Breast epithelium (tissue), 4 donors: ENCODE measurements around the gene CLECL1. TPM values are rescaled to one million over a fixed set of nuclear protein-coding genes. Genes with fewer than 3 reads are reported as not detected.
"Not testable (repeated sequence)": the region's sequence is repeated elsewhere in the genome, so short reads cannot be mapped to it uniquely, and the experiment has no call there.

Experiments used
- DNase-seq, 2 donors: peaks; one replicate each; pipeline ENCODE4 v3.0.0-alpha.2; 2019; ENCODE audit warnings: low spot score in 2 of 2
- H3K27ac ChIP-seq, 2 donors: fragments of 200-600 bp; sonication (generic) in 1 of 2; one replicate each; pipeline ENCODE4 v1.5.1; 2016 to 2019; ENCODE audit warnings: mild to moderate bottlenecking in 1 of 2
- H3K27me3 ChIP-seq, 2 donors: fragments of 200-600 bp; sonication (generic) in 1 of 2; one replicate each; pipeline versions ENCODE4 v1.5.1 to v1.6.0; 2017 to 2019; ENCODE audit warnings: control low read depth in 1 of 2, mild to moderate bottlenecking in 1 of 2
- H3K36me3 ChIP-seq: fragments of 200-600 bp; one replicate; pipeline ENCODE4 v1.5.1; 2019
- H3K4me1 ChIP-seq, 2 donors: fragments of 200-600 bp; sonication (generic); one replicate each; pipeline ENCODE4 v1.5.1; 2016 to 2019; ENCODE audit warnings: control low read depth in 1 of 2
- H3K4me3 ChIP-seq, 3 donors: fragments of 200-600 bp; sonication (generic); 1 replicate in 2 of 3; 2 replicates in 1 of 3; pipeline ENCODE4 v1.5.1; 2016 to 2019; ENCODE audit warnings: mild to moderate bottlenecking in 3 of 3, moderate library complexity in 2 of 3
- H3K9me3 ChIP-seq, 2 donors: fragments of 200-600 bp; sonication (generic) in 1 of 2; one replicate each; pipeline ENCODE4 v1.5.1; 2016 to 2019; ENCODE audit warnings: control low read depth in 1 of 2
- POLR2A ChIP-seq: fragments of 450-650 bp; IDR thresholded peaks from one replicate; pipeline ENCODE4 v1.6.1; 2016; ENCODE audit warnings: antibody characterized with exemption, mild to moderate bottlenecking, moderate library complexity
- POLR2AphosphoS5 ChIP-seq, 3 donors: sonication (generic); formaldehyde crosslinking; IDR thresholded peaks; one replicate each; pipeline ENCODE4 v1.6.1; 2017; ENCODE audit warnings: antibody characterized with exemption in 3 of 3
- intact Hi-C: fragments of 100-400 bp; cut with DNase I; formaldehyde crosslinking; loops from one replicate; pipeline ENCODE4 v1.15.1; 2023; ENCODE audit warnings: low total_unique reads
- total RNA-seq, 3 donors: library from RNA; depleted of rRNA; stranded (reverse); fragments of >200 nt; gene quantifications; one replicate each; pipeline ENCODE4 v1.1.0, GENCODE V29; 2016
- TF ChIP-seq, protein P1 (sequence below), 3 donors: fragments of 450-650 bp; IDR thresholded peaks; one replicate each; pipeline ENCODE4 v1.5.1; 2016 to 2017; ENCODE audit warnings: antibody characterized with exemption in 3 of 3, mild to moderate bottlenecking in 3 of 3, moderate library complexity in 3 of 3

Gene CLECL1
- total RNA-seq, 3 donors from 2014 or later: 0.80 to 1.0 TPM; not detected in 1

DNA sequence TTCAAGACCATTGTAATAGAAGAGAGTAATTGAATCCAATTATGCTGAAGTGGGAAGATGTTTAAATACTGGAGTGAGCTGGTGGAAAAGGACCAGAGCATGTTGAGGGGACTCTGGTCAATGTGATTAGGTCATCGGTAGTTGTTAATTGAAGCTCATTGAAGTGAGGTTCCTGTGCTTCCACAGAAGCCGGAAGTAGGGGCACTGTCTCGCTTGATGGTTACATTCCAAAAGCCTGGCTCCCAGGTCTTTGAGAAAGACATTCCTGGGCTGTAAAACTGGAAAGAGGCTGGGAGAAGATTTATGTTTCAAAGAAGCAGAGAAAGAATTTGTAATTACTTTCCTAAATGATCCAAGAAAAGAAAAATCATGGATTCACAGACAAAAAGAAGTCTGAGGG lies 12.3 kb upstream of the CLECL1 start:
- Histone ChIP-seq H3K27me3 (no peaks in the 10 kb centered on the region), H3K27ac (no peak overlapping the region), H3K4me3 (no peak overlapping the region), H3K9me3 (no peaks in the 10 kb centered on the region), H3K4me1 (no peaks in the 10 kb centered on the region), H3K36me3 (no peaks in the 10 kb centered on the region)
- TF ChIP-seq POLR2A (no peak), POLR2AphosphoS5 (IDR thresholded peaks at IDR 0.05) (no peak)
- TF ChIP-seq, protein P1, sequence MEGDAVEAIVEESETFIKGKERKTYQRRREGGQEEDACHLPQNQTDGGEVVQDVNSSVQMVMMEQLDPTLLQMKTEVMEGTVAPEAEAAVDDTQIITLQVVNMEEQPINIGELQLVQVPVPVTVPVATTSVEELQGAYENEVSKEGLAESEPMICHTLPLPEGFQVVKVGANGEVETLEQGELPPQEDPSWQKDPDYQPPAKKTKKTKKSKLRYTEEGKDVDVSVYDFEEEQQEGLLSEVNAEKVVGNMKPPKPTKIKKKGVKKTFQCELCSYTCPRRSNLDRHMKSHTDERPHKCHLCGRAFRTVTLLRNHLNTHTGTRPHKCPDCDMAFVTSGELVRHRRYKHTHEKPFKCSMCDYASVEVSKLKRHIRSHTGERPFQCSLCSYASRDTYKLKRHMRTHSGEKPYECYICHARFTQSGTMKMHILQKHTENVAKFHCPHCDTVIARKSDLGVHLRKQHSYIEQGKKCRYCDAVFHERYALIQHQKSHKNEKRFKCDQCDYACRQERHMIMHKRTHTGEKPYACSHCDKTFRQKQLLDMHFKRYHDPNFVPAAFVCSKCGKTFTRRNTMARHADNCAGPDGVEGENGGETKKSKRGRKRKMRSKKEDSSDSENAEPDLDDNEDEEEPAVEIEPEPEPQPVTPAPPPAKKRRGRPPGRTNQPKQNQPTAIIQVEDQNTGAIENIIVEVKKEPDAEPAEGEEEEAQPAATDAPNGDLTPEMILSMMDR (IDR thresholded peaks at IDR 0.05): no peak
- intact Hi-C loops: no loop called here
- no peak for DNase-seq

DNA sequence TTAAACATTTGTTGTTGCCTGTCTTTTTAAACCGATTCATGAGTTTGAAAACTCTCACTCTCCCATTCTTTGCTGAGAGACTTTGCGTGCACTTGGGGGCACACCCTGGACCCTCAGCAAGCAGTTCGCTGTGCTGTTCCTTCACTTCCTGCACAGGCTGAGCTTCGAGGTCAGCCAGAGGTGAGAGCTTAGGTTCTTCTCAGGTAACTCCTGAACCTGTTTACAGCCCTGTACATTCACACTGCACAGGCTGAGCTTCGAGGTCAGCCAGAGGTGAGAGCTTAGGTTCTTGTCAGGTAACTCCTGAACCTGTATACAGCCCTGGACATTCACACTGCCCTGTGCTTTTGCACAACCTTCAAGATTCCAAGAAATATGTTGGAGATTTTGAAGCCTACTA lies 9.8 kb upstream of the CLECL1 start:
- no peaks in the 10 kb centered on the region for H3K9me3 ChIP-seq
- TF ChIP-seq POLR2A (no peak), POLR2AphosphoS5 (IDR thresholded peaks at IDR 0.05) (no peak)
- TF ChIP-seq, protein P1 (IDR thresholded peaks at IDR 0.05): no peak
- no peak overlapping the region for H3K27ac ChIP-seq
- DNase-seq: no peak
- no peaks in the 10 kb centered on the region for H3K27me3 ChIP-seq
- no peaks in the 10 kb centered on the region for H3K4me1 ChIP-seq
- no peaks in the 10 kb centered on the region for H3K36me3 ChIP-seq
- intact Hi-C loops: no loop called here
- H3K4me3 ChIP-seq: no peak overlapping the region

DNA sequence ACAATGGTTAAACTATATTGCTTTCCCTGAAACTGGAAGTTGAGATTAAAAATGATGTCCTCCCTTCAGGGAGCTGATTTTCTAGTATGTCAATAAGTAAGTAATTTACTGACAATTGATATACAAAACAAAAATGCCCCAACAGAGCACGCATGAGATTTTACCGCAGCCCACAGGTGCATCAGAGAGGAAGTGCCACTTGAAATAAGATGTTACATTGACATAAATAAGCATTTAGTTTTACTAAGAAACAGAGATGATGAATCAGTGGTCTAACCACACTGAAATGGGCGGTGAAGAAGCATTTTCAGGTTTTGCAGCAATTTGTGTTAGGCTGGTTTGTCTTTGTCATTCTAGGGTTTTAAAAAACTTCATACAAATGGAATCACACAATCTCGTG lies 8.8 kb upstream of the CLECL1 start:
- TF ChIP-seq POLR2A (no peak), POLR2AphosphoS5 (IDR thresholded peaks at IDR 0.05) (no peak)
- TF ChIP-seq, protein P1 (IDR thresholded peaks at IDR 0.05): no peak
- Histone ChIP-seq H3K9me3 (no peaks in the 10 kb centered on the region), H3K27ac (no peak overlapping the region), H3K27me3 (no peaks in the 10 kb centered on the region), H3K36me3 (no peaks in the 10 kb centered on the region), H3K4me3 (no peak overlapping the region), H3K4me1 (no peaks in the 10 kb centered on the region)
- intact Hi-C loops: no loop called here
- DNase-seq: no peak

DNA sequence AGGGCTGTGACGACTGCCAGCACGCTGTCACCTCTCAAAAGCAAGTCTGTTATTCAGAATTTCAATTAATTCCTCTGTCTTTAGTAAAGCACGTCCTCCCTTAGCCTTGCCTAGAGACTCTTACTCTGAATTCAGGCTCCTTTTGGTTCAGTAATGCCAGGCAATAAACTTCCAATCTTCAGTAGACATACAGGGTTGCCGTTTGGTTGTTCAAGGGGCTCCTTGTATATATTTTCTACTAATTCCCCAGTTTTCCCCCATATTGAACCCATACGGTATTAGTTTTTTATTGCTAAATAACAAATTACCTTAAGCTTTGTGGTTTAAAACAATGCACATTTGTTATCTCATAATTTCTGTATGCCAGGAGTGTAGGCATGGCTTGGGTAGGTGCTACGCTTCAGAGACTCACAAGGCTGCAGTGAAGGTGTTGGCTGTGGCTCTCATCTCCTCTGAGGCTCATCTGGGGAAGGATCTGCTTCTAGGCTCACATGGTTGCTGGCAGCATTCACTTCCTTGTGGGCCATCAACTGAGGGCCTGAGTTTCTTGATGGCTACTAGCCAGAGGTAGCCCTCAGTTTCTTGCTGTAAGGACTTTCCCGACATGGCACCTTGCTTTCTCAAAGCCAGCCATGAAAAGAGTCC lies 7.3 kb upstream of the CLECL1 start:
- Histone ChIP-seq H3K4me1 (no peaks in the 10 kb centered on the region), H3K36me3 (no peaks in the 10 kb centered on the region), H3K4me3 (peak overlapping the region; percentile 23 to 51 (median 41)), H3K27me3 (no peaks in the 10 kb centered on the region), H3K9me3 (no peaks in the 10 kb centered on the region), H3K27ac (no peak overlapping the region)
- TF ChIP-seq POLR2A (no peak), POLR2AphosphoS5 (IDR thresholded peaks at IDR 0.05) (no peak)
- TF ChIP-seq, protein P1 (IDR thresholded peaks at IDR 0.05): no peak
- intact Hi-C loops: no loop called here
- DNase-seq: no peak

DNA sequence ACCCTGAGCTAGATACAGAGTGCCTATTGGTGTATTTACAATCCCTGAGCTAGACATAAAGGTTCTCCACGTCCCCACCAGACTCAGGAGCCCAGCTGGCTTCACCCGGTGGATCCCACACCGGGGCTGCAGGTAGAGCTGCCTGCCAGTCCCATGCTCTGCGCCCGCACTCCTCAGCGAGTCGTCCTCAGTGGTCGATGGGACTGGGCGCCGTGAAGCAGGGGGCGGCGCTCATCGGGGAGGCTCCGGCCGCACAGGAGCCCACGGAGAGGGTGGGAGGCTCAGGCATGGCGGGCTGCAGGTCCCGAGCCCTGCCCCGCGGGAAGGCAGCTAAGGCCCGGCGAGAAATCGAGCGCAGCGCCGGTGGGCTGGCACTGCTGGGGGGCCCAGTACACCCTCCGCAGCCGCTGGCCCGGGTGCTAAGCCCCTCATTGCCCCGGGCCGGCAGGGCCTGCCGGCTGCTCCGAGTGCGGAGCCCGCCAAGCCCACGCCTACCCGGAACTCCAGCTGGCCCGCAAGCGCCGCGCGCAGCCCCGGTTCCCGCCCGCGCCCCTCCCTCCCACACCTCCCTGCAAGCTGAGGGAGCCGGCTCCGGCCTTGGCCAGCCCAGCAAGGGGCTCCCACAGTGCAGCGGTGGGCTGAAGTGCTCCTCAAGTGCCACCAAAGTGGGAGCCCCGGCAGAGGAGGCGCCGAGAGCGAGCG lies 6.7 kb upstream of the CLECL1 start:
- H3K27ac ChIP-seq, intact Hi-C loops, H3K36me3 ChIP-seq, H3K4me1 ChIP-seq, H3K27me3 ChIP-seq, H3K9me3 ChIP-seq, DNase-seq: not testable (repeated sequence)
- H3K4me3 ChIP-seq: peak overlapping the region; percentile 23 to 51 (median 41)

DNA sequence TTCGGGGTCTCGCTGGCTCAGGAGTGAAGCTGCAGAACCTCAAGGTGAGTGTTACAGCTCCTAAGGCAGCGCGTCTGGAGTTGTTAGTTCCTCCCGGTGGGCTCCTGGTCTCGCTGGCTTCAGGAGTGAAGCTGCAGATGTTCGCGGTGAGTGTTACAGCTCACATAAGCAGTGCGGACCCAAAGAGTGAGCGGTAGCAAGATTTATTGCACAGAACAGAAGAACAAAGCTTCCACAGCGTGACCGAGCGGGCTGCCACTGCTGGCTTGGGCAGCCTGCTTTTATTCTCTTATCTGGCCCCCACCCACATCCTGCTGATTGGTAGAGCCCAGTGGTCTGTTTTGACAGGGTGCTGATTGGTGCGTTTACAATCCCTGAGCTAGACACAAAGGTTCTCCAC lies 6.0 kb upstream of the CLECL1 start:
- H3K36me3 ChIP-seq, H3K4me3 ChIP-seq, H3K4me1 ChIP-seq, H3K27ac ChIP-seq, DNase-seq, H3K27me3 ChIP-seq, H3K9me3 ChIP-seq, intact Hi-C loops: not testable (repeated sequence)
